GM12875 (cell line): ENCODE measurements around the gene FBLIM1.

Source experiments
- H3K4me3 ChIP-seq: one replicate; pipeline ENCODE4 v1.5.1; 2011; ENCODE audit warnings: low read depth, low read length, control low read depth
- TF ChIP-seq, protein P1 (sequence below): IDR thresholded peaks from 2 replicates; pipeline ENCODE4 v1.5.1; 2011; ENCODE audit warnings: low read depth, mild to moderate bottlenecking, control low read depth, inconsistent platforms, low read length, moderate library complexity, borderline replicate concordance; ENCODE audit not compliant: insufficient read depth

The FBLIM1 gene

DNA sequence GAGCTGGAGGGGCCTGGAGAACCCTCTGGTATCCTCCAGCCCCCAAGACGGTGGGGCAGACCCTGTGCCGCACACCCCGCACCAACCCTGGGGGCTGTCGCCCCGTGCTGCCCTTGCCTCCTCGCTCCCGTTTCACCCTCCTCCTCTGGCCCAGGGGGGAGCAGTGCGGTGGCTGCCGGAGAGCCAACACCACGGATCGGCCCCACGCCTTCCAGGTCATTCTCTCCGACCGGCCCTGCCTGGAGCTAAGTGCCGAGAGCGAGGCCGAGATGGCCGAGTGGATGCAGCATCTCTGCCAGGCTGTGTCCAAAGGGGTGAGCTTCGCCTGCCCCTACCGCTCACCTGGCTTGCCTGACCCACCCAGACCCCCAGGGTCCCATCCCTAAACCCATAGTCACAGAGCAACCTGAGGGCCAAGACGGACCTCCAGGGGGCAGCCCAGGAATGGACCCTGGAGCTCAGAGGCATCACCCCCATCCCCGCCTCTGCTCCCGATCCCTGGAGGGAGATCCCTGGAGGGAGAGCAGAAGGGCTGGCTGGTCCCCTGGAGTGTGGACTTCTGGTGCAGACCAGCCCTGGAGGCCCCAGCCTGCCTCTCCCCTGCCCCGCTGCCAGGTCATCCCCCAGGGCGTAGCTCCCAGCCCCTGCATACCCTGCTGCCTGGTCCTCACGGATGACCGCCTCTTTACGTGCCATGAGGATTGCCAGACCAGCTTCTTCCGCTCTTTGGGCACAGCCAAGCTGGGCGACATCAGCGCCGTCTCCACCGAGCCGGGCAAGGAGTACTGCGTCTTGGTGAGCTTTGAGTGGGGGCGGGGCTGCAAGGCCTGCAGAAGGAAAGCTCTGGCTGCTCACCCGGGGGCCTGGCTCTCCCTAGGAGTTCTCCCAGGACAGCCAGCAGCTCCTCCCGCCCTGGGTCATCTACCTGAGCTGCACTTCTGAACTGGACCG lies 26.6 kb upstream of the FBLIM1 start:
- H3K4me3 ChIP-seq: no peak overlapping the region
- TF ChIP-seq, protein P1, sequence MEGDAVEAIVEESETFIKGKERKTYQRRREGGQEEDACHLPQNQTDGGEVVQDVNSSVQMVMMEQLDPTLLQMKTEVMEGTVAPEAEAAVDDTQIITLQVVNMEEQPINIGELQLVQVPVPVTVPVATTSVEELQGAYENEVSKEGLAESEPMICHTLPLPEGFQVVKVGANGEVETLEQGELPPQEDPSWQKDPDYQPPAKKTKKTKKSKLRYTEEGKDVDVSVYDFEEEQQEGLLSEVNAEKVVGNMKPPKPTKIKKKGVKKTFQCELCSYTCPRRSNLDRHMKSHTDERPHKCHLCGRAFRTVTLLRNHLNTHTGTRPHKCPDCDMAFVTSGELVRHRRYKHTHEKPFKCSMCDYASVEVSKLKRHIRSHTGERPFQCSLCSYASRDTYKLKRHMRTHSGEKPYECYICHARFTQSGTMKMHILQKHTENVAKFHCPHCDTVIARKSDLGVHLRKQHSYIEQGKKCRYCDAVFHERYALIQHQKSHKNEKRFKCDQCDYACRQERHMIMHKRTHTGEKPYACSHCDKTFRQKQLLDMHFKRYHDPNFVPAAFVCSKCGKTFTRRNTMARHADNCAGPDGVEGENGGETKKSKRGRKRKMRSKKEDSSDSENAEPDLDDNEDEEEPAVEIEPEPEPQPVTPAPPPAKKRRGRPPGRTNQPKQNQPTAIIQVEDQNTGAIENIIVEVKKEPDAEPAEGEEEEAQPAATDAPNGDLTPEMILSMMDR: no peak

DNA sequence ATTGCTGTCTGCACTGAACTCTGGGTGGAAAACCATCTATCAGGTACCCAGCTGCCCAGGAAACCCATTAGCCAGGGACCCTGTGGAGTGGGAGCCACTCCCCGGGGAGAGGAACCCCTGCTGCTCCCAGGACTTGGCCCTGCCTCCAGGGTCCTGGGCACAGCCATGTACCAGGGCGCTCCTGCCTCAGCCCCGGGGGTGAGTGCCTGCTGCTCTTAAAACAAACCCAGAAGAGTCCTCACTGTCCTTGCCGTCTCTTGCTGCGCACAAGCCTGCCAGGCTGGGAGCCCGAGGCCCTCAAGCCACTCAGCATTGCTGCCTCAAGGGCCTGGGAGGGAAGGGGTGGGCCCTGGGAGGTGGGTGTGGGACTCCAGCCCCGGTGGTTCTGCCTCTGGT lies 25.9 kb upstream of the FBLIM1 start:
- TF ChIP-seq, protein P1: no peak
- no peak overlapping the region for H3K4me3 ChIP-seq

DNA sequence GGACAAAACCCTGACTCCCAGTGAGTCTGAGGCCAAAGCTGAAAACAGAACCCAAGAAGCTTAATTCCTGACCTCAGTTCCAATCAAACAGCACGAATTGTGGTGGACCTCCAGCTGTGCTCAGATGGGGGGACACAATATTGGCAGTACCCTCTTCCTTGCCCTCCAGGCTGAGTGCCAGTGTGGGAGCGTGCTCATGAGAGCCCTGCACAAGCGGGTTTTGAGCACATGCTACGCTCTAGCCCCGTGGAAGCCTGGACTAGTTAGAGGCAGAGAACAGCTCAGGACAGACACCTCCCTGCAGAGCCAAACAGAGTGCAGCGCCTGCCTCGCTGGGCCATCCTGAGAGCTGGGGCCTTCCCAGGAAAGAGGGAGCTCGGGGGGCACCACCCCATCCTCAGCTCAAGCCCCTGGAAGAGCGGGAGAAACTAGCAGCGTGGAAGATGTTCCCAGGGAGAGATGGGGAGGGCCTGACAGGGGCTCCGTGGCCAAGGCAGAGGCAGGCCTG lies 25.3 kb upstream of the FBLIM1 start:
- H3K4me3 ChIP-seq: no peak overlapping the region
- TF ChIP-seq, protein P1: no peak

DNA sequence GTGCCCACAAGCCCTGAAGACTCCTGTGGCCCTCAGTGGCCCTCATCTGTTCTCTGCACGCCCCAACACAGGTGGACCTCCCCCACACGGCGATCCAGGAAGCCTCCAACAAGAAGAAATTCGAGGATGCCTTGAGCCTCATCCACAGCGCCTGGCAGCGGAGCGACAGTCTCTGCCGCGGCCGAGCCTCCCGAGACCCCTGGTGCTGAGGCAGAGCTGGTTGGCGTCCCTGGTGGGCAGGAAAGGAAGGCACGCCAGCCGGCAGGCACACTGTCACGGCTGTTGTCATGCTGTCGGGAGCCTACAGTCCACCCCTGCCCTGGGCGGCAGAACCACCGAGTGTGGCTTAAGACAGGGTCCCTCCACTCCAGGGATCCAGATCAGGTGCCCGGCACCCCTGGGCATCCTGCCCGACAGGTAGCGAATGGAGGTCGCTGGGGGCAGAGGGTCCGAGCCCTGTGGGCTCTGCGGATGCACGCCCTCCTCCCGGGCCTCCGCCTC lies 24.8 kb upstream of the FBLIM1 start:
- TF ChIP-seq, protein P1: no peak
- H3K4me3 ChIP-seq: no peak overlapping the region

DNA sequence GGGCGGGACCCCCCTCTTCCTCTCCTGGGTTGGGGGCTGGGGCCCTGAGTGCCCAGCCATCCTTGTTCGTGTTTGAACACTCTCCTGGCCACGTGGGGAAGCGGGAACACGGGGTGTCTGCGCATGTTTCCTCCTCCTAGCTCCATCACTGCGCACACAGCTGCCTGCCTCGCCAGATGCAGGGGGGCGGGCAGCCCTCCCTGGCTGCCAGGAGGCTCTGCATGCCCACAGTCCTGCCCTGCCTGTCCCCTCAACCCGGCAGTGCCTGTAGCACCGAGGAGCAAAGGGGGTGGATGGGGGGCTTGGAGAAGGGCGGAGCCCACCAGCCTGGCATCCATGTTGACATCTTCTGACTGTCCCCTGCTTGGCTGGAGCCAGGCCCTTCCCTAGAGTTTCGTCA lies 24.3 kb upstream of the FBLIM1 start:
- TF ChIP-seq, protein P1: no peak
- H3K4me3 ChIP-seq: no peak overlapping the region

DNA sequence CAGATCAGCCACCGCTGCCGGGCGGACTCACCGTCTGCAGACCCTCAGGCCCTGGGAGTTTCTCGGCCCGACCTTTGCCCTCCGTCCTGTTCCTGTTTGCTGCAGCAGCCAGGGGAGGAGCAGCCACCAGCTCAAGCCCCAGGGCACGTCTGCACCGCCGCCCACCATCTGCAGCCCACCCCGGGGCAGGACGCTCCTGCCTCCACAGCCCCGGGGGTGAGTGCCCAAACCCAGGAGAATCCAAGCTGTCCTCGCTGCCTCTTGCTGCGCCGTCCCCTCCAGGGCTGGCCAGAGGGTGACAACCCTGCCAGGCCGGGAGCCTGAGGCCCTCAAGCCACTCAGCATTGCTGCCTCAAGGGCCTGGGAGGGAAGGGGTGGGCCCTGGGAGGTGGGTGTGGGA lies 23.7 kb upstream of the FBLIM1 start:
- no peak overlapping the region for H3K4me3 ChIP-seq
- TF ChIP-seq, protein P1: no peak
